Stomach (tissue), 4 donors: ENCODE results near the gene TAF1.
"Not testable (repeated sequence)": the region's sequence is repeated elsewhere in the genome, so short reads cannot be mapped to it uniquely, and the experiment has no call there.

Experiments used
- CTCF ChIP-seq, 7 experiments: fragments of 450-650 bp in 4 of 7; fragments of 200-600 bp in 3 of 7; sonication (generic) in 3 of 7; IDR thresholded peaks; one replicate each; pipeline ENCODE4 v1.5.1; 2016 to 2019; ENCODE audit warnings: antibody characterized with exemption in 7 of 7, control low read depth in 2 of 7, mild to moderate bottlenecking in 1 of 7
- POLR2A ChIP-seq, 4 donors: fragments of 450-650 bp; IDR thresholded peaks; one replicate each; pipeline ENCODE4 v1.6.1; 2016; ENCODE audit warnings: antibody characterized with exemption in 4 of 4, control low read depth in 2 of 4, mild to moderate bottlenecking in 1 of 4, moderate library complexity in 1 of 4
- POLR2AphosphoS5 ChIP-seq, 3 donors: sonication (generic); formaldehyde crosslinking; IDR thresholded peaks; one replicate each; pipeline ENCODE4 v1.6.1; 2016; ENCODE audit warnings: antibody characterized with exemption in 3 of 3

GRCh38 chrX:71451518-71451917 lies 85.4 kb downstream of the TAF1 start:
- not testable (repeated sequence) for TF ChIP-seq CTCF, POLR2A, POLR2AphosphoS5 (IDR thresholded peaks at IDR 0.05)
